Ecto neural progenitor cell (in vitro differentiated cells): ENCODE results near the gene DUOXA1.

Experiments used
- DNase-seq: peaks from one replicate; pipeline ENCODE4 v3.0.0-alpha.2; 2018; ENCODE audit warnings: low spot score

Gene DUOXA1, protein sequence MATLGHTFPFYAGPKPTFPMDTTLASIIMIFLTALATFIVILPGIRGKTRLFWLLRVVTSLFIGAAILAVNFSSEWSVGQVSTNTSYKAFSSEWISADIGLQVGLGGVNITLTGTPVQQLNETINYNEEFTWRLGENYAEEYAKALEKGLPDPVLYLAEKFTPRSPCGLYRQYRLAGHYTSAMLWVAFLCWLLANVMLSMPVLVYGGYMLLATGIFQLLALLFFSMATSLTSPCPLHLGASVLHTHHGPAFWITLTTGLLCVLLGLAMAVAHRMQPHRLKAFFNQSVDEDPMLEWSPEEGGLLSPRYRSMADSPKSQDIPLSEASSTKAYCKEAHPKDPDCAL

DNA sequence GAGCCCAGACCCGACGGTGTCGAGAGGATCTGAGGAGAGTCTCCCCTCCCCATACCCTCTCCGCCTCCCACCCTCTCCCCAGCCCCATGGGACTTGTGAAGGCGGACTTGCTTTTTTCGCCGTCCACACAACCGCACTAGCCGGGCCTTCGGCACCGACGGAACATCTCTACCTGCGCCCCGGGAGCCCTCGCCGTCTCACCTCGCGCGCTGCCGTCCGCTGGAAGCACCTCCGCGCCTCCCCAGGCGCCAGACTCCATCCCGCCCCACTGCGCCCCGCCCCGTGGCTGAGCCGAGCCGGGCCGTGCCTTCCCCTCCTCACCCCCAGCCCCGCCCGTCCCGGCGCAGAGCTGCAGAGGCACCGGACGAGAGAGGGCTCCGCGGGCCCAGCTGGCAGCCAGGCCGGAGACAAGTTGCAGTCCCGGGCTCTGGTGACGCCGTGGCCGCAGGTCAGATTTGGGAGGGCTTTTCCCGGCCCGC, at the start of gene DUOXA1, which contains the start of gene DUOX1:
Gene DUOXA1 (minus strand): TSS at position 229 of the 479 bp plus-strand sequence. CDS start 6,865 bp downstream, outside the sequence.
Gene DUOX1 (plus strand): TSS at position 344 of the 479 bp plus-strand sequence. CDS start 1,973 bp downstream, outside the sequence.
- peak; percentile 67 for DNase-seq

DNA sequence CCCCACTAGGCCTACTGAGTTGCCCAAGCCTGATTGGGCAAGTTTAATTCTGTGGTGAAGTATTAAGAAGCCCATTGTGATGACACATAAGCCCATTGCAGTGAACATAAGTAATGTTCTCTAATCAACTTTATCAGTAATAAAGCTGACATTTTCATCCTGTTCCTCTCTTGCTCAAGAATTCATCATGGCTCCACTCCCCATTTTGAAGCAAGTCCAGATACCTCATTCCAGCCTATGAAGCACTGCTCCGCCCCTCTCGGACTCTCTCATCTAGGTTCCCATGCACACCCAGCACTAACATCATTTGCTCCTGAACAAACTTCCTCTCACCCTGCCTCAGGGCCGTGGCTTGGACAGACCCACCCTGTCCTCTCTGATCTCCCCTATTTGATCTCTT, 47.6 kb upstream of the DUOXA1 start:
- DNase-seq: no peak

DNA sequence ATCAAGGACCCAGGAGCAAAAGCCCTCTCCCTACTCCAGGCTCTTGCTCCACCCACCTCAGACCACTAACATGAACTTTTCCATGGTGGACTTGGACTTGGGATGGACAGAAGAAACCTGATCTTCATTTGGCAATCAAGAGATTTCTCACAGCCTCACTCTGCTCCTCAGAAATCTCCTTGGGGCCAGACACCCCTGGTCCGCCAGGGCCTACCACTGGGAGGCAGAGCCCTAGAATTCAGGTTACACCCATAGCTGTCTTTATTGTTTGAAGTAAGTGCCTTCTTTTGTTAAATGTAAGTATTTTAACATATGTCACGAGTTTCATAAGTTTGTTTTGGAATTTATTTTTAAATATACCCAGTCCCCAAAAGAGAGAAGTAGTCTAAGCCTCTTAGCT, 44.9 kb upstream of the DUOXA1 start:
- no peak for DNase-seq

DNA sequence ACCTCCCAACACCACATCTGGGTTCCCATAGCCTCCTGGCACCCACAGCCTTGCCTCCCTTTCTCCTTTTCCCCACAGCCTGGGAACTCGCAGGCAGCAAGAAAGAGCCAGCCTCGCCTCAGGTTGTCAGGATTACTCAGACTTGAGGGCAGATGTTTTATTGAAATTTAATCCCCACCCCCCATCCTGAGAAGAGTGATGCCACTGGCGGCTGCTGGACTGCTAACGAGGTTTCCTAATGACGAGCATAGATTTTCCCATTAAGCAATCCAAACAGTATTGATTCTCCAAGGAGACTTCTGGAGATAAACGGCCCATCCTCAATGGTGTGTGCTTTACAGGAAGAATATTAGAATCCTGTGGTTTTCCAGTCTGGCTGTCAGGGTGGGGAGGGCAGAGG, 44.4 kb upstream of the DUOXA1 start:
- DNase-seq: no peak

DNA sequence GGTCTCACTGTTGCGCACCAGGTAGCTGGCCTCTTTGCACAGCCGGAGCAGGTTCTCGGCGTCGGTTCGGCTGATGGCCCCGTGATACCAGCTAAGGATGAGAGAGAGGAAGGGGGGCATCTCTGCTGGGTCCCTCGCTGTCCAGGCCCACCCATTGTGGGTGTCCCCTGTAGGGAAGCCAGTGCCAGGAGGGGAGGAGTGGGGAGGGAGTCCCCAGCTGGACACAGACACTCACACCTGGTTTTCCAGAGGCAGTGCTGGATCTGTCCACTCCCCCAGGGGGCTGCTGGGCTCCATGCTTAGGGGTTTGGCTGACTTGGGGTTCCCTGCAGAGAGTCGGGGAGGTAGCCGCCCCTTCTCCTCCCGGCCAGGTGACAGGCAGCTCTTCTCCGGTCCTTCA, 42.2 kb upstream of the DUOXA1 start:
- no peak for DNase-seq

DNA sequence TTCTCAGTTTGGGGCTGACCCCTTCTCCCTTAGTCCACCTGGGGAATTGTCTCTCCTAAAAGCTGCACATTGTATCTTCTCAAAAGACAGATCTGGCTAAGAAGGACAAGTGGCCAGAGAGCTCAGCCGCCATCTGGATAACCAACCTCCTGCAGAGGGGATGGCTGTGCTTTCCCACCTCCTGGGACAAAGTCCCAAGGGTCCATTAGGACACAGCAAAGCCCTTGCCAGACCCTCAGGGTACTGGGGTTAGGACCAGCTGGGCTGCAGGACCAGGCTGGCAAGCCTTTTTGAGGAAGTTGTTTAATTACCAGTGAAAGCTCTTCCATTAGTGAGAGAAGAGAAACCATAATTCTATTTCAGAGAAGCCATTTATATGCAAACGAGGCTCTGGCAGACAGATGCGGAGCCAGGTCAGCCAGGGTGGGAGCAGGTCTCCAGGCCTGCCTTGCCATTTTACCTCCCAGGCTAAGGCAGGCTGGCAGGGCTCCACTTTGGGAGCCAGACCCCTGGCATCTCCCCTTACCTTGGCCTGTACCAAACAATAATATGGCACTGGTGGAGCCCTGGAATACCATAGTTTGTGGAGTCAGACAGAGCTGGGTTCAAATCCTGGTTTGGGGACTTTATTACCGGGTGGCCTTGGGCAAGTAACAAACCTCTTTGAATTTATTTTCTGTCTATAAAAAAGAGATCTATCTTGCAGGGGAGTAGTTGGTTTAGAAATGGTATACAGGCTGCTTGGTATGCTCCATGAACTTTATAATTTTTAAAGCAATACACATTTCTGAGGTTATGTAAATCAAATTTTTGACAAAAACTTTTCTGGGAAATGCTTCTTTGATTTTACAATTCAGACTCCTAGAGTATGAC, 40.2 kb upstream of the DUOXA1 start:
- no peak for DNase-seq

DNA sequence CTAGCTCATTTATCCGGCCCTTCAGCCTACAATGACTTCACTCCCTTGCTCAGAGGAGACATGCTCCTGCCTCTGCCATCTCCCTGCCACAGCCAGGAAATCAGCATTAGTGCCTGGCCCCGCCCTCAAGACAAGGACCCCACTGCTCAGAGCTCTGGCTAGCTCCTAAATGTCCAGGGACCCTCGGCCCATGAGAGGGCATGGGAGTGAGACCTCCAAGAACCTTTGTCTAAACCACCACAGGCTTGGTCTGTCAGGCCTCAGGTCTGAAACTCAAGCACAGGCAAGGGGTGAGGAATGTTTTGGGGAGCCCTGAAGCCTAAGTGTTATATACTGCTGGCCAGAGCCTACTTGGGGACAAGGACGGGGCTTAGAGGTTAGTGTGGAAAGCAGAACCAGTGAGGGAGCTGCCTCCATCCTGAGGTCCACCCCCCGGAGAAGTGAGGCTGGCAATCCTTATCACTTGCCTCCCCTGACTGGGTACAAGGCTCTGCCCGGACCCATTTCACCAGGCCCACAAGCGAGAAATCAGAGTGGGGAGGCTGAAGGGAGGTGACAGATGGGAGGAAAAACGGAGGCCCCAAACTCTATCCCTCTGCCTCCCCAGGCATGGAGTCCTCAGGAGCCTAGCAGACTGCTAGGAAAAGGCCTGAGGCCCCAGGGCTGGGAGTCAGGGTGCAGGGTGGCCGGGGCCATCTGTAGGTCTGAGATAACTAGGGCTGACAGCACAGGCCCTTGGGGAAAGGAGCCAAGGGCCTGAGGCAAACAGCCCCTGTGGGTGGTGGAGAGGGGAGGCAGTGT, 39.3 kb upstream of the DUOXA1 start:
- DNase-seq: no peak

DNA sequence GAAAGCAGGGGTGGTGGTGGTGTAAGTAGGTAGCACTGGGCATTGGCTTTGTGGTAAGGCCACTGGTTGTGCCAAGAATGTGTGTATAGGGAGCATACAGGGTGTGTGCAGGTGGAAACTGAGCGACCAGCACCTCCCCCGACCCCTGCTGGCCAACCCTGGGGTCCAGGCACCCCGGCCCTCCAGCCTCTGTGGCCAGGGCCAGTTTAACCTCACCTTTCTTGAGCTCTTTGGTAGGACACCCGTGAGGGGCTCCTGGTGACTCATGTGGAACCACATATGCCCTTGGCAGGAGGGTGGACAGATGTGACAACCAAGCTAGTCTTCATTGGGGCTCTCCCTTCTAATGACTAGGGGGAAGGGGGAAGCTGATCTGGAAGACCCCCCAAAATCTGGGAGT, 38.6 kb upstream of the DUOXA1 start:
- DNase-seq: no peak

DNA sequence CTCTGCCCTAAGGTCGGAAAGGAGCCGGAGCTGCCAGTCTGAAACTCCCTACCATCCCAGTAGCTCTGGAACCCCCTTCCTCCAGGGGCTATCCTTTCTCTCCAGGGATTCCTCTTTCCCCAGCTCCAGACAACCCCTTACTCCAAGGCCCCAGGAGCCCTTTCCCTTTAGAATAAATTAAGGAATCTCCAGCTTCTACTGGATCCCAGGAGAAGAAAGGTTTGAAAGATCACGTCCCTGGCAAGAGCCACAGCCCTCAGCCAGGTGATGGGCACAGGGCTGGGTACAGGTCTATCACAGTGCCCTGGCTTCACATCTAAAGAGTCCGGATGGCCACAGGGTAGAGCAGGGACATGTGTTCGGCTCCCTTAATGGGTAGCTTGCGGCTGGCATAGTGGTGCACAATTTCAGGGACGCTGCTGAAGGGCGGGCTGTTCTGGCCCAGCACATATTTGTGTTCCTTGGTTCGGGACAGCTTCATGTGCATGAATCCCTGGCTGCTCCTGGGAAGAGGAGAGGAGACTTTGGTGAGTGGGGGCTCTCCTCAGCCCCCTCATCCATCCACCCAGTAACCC, 38.0 kb upstream of the DUOXA1 start:
- no peak for DNase-seq

DNA sequence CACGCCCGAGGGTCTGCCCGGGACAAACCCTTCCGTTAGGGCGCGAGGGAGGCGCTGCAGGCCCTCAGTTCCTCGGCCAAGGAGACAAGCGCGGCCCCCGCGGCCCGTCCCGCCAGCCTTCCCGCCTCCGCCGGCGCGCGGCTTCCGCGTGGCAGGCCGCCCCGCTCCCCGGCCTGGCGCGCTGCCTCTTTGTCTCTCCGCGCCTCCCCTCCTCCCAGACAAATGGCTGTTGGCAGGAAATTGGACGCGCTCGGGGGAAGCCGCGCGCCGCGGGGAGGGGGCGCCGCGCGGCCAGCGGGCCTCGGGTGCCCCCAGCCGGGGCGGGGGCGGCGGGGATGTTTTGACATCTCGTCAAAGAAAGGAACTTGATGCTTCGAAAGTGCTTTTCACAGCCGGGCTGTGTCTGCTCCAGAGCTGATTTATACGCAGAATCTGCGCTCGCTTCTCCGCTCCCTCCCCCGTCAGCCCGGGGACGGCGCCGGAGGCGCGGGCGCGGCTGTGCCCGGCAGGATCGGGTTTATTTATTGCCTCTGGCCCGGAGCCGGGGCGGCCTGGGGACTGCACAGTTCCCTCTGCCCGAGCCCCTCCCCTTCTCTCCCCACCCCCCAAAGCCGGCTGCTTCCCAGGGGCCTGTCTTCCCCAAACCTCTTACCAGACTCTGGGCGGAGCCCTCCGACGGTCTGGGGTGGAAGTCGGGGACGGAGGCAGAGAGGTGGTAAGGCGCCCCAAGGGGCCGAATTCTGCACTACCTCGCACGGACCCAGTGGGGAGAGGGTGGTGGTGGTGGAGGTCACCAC, 37.4 kb upstream of the DUOXA1 start:
- peak; percentile 91 for DNase-seq

DNA sequence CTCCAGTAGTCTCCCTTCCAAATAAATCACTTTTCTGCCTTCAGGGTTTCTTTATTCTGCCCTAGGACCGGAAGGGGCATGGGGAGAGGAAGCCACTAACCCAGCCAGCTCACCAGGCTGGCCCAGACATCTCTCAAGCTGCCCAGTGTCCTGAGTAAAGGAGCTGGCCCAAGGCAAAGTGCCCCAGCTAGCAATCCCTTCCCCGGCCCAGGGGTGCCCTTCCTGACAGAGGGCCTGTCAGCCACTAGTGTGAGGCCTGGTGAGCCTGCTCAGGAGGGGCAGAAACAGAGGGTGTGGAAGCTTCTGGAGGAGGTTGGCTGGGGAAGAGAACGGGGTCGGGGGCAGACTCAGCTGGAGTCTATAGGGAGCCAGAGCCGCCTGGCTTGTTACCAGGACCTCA, 35.9 kb upstream of the DUOXA1 start:
- no peak for DNase-seq

DNA sequence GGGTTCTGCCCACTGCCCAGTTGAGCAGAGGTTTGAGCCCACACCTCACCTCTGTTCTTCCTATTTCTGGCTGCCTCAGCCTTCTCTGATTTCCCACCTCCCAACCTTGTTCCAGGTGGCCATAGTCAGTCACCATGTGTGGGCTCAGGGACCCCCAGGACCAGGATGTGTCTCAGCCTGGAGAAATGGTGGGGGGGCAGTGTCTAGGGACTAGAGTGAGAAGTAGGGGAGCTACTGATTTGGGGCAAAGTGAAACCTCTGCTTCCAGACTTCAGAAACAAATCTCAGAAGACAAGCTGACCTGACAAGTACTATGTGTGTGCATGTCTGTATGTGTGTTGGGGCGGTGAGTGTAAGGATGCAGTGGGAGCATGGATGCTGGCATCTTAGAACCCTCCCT, 35.2 kb upstream of the DUOXA1 start:
- no peak for DNase-seq

DNA sequence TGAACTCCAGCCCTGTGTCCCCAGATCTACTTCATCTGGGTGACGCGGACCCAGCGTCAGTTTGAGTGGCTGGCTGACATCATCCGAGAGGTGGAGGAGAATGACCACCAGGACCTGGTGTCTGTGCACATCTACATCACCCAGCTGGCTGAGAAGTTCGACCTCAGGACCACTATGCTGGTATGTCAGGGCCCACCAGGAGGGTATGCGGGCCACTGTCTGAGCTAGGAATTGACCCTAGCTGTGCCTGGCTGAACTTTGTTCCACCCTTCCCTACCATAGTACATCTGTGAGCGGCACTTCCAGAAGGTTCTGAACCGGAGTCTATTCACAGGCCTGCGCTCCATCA, 33.8 kb upstream of the DUOXA1 start:
- no peak for DNase-seq

DNA sequence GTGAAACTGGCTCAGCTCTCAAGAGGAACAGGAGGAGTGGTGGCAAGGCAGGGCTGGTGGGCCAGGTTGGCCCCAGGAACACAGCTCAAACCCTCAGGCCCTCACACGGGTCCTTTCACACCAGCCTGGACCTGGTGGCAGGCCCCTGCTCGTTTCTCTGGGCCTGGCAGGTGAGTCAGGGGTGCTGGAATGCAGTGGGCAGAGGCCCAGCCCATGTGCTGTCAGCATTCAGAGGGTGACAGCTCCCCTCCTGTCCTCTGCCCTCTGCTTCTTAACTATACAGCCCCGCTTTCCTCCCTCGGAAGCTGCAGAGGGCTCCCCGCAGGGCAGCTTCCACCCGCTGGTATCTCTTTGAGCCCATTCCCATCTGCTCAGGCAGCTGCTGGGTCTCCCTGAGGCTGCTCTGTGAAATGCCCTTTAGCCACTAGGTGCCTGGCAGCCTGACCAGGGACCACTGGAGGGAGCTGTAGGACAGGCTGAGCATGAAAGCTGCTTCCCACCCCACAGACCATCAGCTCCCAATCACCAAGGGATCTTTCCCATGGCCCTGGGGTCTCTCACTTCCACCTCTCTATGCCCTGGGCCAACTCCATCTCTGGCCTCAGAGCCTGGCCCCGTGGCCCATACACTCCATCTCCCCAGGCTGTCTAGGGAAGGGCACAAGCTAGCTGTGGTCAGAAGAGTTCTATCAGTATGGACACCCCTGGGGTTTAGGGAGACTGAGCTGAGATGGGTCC, 33.3 kb upstream of the DUOXA1 start:
- DNase-seq: peak; percentile 86

DNA sequence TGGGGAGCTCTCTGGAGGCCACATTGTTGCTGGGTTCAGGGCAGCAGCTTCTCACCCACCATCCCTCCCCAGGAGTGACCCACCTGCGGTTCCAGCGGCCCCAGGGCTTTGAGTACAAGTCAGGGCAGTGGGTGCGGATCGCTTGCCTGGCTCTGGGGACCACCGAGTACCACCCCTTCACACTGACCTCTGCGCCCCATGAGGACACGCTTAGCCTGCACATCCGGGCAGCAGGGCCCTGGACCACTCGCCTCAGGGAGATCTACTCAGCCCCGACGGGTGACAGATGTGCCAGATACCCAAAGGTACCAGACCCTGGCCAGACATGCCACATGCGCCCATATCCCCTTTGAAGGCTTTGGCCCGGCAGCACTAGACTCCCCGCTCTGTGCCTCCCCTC, 32.0 kb upstream of the DUOXA1 start:
- DNase-seq: no peak

DNA sequence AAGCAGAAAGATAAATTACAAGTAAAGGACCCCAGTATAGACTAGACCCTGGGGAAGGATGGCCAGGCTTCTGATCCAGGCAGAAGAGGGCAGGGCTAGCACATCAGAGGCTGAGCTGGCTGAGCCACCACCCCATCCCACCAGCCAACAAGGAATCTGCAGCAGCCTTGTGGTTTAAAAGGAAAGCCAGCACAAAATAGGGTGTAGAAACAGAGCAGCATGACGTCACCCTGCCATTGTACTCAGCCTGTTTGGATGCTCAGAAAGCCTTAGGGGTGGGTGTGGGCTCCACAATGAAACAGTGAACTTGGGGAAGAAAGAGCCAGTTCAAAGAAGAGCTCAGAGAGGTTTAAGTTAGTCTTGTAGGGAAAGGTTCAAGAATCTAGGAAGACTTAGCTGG, 28.3 kb upstream of the DUOXA1 start:
- no peak for DNase-seq

DNA sequence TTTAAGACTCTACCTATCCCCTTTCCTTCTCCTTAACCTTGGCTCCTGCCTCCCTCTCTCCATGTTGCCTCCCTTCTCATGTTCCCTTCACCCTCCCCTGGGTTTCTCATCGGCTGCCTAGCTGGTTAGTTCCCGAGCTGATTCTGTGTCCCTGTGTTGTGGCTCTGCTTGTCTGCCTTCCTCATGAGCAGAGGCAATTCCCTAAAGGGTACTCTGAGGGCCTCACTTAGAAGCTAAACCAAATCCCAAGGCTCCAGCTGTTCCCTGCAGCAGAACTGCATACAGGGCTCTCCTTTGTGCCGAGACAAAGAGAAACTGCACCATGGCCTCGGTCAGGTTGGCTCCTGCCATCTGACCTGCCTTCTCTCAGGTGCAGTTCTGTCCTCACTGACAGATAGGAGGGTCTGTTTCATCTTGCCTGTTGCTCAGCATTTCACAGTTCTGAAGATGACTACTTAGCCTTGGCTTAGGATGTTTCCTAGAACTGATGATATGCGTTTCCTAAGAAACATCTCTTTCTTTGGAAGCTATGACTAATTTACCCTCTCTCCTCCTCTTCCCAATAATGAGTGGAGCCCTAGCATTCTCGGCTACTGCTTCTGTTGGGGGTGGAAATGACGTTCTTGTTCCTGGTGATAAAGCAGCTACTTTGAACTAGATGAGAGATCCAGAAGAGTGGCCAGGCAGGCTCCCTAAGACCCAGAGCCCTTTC, 27.2 kb upstream of the DUOXA1 start:
- no peak for DNase-seq

DNA sequence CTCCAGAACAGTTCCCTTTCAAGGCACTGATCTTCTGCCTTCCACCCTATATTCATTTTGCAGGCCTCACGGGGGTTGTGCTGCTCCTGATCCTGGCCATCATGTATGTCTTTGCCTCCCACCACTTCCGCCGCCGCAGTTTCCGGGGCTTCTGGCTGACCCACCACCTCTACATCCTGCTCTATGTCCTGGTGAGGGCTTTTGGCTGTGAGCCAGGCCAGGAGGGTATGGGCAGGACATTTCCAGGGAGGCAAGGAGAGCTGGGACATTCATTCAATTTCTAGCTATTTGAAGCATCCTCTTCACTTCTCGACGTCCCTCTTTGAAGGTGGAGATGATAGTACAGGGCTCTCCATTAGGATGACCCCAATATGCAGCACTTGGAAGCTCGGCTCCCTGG, 26.1 kb upstream of the DUOXA1 start:
- DNase-seq: no peak

DNA sequence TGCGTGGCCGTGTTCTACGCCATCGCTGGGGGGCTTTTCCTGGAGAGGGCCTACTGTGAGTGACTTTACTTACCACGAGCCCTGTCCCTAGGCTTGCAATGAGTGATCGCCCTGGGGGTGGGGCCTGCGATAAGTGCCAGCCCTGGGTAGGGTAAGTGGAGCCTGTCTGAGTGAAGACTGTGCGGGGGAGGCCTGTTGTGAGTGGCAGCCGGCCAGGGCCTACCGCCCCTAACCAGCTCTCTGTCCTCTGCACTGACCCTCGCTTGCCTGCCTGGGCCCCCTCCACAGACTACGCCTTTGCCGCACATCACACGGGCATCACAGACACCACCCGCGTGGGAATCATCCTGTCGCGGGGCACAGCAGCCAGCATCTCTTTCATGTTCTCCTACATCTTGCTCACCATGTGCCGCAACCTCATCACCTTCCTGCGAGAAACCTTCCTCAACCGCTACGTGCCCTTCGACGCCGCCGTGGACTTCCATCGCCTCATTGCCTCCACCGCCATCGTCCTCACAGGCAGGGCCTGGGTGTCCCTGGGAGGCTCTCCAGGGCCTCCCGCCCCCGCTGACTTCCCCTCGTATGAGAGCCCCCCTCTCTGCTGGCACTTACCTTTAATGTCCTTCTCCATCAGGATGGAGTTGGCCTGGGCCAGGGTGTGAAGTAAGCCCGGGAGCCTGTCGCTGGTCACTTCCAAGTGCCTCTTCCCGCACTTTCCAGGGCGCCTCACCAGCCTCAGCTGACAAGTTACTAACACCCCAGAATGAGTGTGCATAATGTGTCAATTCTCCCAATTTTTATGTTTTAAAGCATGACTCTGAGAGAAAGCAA, 22.5 kb upstream of the DUOXA1 start:
- no peak for DNase-seq
